ENCODE measurements around the gene TOR1B.
"Not testable (repeated sequence)": the region's sequence is repeated elsewhere in the genome, so short reads cannot be mapped to it uniquely, and the experiment has no call there.

TOR1B gene

DNA sequence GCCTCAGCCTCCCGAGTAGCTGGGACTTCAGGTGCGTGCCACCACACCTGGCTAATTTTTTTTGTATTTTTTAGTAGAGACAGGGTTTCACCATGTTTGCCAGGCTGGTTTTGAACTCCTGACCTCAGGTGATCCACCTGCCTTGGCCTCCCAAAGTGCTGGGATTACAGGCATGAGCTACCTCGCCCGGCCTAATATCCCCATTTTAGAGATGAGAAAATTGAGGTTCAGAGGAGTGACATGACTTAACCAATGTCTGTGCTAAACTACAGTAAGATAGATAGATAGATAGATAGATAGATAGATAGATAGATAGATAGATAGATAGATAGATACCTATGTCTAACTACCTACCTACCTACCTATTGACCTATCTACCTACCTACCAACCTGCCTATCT lies 26.9 kb upstream of the TOR1B start:
- not testable (repeated sequence) for H3K36me3 ChIP-seq (ENCODE audit: control insufficient read depth in 2 of 2, insufficient read depth in 1 of 2, low read length in 2 of 2); H3K4me3 ChIP-seq (ENCODE audit: low read depth, low read length); H3K4me1 ChIP-seq (ENCODE audit: control insufficient read depth, insufficient read depth, low read length); H3K27ac ChIP-seq (ENCODE audit: extremely low read depth, low read depth, low read length); H3K9me3 ChIP-seq (ENCODE audit: control insufficient read depth, insufficient read depth, low read depth, low read length)
- POLR2A ChIA-PET: interaction anchor here (1.1 to 2.4 kb wide), 4 partner anchors 10 to 80 kb away, joined by 3 to 17 read pairs (median 8); no protein-coding TSS in a partner anchor
- TF ChIP-seq, protein P1, sequence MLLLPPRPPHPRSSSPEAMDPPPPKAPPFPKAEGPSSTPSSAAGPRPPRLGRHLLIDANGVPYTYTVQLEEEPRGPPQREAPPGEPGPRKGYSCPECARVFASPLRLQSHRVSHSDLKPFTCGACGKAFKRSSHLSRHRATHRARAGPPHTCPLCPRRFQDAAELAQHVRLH (tag by site-specific recombination; IDR thresholded peaks at IDR 0.05): peak; percentile 15; the same call in 1 of the 2 replicates
- CTCF ChIA-PET: interaction anchor here (0.6 to 4.7 kb wide), 9 partner anchors 7 to 265 kb away, joined by 3 to 57 read pairs (median 5); no protein-coding TSS in a partner anchor

DNA sequence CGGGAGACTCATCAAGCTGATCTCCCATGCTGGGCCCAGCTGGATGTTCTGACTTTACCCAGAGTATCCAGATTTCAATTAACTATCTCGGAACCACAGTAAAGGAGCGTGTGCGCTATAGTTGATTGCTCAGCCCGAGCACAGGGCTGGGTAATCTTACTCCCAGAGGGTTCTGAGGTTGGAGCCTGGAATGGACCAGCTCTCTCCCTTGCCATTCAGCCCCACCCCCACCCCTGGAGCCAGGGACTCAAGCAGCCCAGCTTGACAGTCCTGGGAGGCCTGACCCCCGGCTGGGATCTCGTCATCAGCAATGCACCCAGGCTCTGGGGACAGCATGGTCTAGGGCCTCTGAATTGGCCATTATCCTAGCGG lies 26.4 kb upstream of the TOR1B start:
- Histone ChIP-seq H3K4me3 (ENCODE audit: low read depth, low read length) (no peak overlapping the region), H3K4me1 (ENCODE audit: control insufficient read depth, insufficient read depth, low read length) (no peaks in the 10 kb centered on the region)
- CTCF ChIA-PET: interaction anchor here (0.5 to 4.7 kb wide), 19 partner anchors 7 to 645 kb away, joined by 3 to 57 read pairs (median 5); partner anchors contain the start of gene NTMT1

DNA sequence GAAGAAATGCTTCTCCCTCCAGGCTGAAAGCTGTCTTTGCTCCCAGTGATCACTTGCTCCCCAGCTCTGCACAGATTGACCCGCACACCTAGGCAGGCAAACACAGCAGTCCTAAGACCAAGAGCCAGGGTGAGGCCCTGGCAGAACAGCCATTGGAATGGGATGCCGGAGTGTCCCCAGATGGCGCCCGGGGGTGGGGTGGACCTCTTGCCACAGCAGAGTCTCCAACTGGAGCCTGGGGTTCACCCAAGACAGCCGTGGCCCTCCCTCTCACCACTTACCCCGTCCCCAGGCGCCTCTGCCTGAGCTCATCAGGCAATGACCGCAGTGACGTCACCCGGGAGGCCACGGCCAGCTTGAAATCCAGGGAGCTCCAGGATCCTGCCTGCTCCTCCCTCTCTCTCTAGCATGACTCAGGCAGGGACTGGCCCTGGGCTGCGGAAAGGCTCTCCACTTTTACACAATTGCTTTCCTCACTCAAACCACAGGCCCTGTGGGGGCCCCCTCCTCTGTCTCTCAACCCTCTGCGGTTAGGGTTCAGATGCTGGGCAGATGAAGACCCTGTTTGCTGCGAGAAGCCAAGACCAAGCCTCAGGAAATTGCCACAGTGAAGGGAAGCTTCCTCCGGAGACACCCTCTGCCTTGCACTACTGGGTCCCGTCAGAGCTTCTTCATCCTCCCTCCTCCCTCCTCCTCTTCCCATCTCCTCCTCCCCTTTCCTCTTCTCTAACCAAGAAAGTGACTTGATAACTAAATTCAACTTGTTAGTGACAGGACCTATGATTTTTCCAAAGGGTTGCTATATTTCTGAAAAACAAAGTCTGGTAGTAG lies 25.8 kb upstream of the TOR1B start:
- Histone ChIP-seq H3K4me1 (ENCODE audit: control insufficient read depth, insufficient read depth, low read length) (no peaks in the 10 kb centered on the region), H3K27ac (ENCODE audit: extremely low read depth, low read depth, low read length) (no peak overlapping the region), H3K9me3 (ENCODE audit: control insufficient read depth, insufficient read depth, low read depth, low read length) (no peaks in the 10 kb centered on the region), H3K4me3 (ENCODE audit: low read depth, low read length) (peak overlapping the region; percentile 18), H3K36me3 (ENCODE audit: control insufficient read depth in 2 of 2, insufficient read depth in 1 of 2, low read length in 2 of 2) (no peaks in the 10 kb centered on the region)
- POLR2A ChIA-PET: interaction anchor here (0.6 to 2.4 kb wide), 16 partner anchors 11 to 697 kb away, joined by 3 to 17 read pairs (median 4); partner anchors contain the start of gene PTGES
- CTCF ChIA-PET: interaction anchor here (0.5 to 4.7 kb wide), 20 partner anchors 10 to 1927 kb away, joined by 3 to 57 read pairs (median 4); partner anchors contain the start of gene NTMT1
- no peak for TF ChIP-seq OVOL3 (tag by site-specific recombination; IDR thresholded peaks at IDR 0.05)
- TF ChIP-seq SP7 (tag by site-specific recombination; IDR thresholded peaks at IDR 0.05): peak; percentile 85
- peak; percentile 81; the same call in 1 of the 2 replicates for TF ChIP-seq GLIS2 (tag by site-specific recombination; IDR thresholded peaks at IDR 0.05)
- TF ChIP-seq ZNF501 (tag by site-specific recombination; IDR thresholded peaks at IDR 0.05): no peak
- TF ChIP-seq, protein P2, sequence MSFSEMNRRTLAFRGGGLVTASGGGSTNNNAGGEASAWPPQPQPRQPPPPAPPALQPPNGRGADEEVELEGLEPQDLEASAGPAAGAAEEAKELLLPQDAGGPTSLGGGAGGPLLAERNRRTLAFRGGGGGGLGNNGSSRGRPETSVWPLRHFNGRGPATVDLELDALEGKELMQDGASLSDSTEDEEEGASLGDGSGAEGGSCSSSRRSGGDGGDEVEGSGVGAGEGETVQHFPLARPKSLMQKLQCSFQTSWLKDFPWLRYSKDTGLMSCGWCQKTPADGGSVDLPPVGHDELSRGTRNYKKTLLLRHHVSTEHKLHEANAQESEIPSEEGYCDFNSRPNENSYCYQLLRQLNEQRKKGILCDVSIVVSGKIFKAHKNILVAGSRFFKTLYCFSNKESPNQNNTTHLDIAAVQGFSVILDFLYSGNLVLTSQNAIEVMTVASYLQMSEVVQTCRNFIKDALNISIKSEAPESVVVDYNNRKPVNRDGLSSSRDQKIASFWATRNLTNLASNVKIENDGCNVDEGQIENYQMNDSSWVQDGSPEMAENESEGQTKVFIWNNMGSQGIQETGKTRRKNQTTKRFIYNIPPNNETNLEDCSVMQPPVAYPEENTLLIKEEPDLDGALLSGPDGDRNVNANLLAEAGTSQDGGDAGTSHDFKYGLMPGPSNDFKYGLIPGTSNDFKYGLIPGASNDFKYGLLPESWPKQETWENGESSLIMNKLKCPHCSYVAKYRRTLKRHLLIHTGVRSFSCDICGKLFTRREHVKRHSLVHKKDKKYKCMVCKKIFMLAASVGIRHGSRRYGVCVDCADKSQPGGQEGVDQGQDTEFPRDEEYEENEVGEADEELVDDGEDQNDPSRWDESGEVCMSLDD (tag by site-specific recombination; IDR thresholded peaks at IDR 0.05): 0 out of 2 replicates have a peak, but pooled peaks have one; percentile 69
- peak; percentile 98 for TF ChIP-seq ZBTB21 (tag by site-specific recombination; IDR thresholded peaks at IDR 0.05)
- TF ChIP-seq ZNF660 (tag by site-specific recombination; IDR thresholded peaks at IDR 0.05): peak; percentile 96
- TF ChIP-seq ZNF600 (tag by site-specific recombination; IDR thresholded peaks at IDR 0.05): peak; percentile 79; the same call in 1 of the 2 replicates
- TF ChIP-seq KLF16 (tag by site-specific recombination; IDR thresholded peaks at IDR 0.05): peak; percentile 66; the same call in 1 of the 2 replicates
- no peak for TF ChIP-seq ZNF433 (tag by site-specific recombination; IDR thresholded peaks at IDR 0.05; ENCODE audit: low read depth)
- TF ChIP-seq ZXDB (tag by site-specific recombination; IDR thresholded peaks at IDR 0.05): peak; percentile 78
- TF ChIP-seq ZNF416 (tag by site-specific recombination; IDR thresholded peaks at IDR 0.05): no peak
- peak; percentile 42; the same call in 1 of the 2 replicates for TF ChIP-seq ZFP37 (tag by site-specific recombination; IDR thresholded peaks at IDR 0.05)
- TF ChIP-seq ZNF768 (tag by site-specific recombination; IDR thresholded peaks at IDR 0.05): no peak
- TF ChIP-seq ZBTB48 (tag by site-specific recombination; IDR thresholded peaks at IDR 0.05): peak; percentile 87
- TF ChIP-seq, protein P3, sequence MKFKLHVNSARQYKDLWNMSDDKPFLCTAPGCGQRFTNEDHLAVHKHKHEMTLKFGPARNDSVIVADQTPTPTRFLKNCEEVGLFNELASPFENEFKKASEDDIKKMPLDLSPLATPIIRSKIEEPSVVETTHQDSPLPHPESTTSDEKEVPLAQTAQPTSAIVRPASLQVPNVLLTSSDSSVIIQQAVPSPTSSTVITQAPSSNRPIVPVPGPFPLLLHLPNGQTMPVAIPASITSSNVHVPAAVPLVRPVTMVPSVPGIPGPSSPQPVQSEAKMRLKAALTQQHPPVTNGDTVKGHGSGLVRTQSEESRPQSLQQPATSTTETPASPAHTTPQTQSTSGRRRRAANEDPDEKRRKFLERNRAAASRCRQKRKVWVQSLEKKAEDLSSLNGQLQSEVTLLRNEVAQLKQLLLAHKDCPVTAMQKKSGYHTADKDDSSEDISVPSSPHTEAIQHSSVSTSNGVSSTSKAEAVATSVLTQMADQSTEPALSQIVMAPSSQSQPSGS (tag by site-specific recombination; IDR thresholded peaks at IDR 0.05; ENCODE audit: low read depth): peak; percentile 99
- TF ChIP-seq, protein P4, sequence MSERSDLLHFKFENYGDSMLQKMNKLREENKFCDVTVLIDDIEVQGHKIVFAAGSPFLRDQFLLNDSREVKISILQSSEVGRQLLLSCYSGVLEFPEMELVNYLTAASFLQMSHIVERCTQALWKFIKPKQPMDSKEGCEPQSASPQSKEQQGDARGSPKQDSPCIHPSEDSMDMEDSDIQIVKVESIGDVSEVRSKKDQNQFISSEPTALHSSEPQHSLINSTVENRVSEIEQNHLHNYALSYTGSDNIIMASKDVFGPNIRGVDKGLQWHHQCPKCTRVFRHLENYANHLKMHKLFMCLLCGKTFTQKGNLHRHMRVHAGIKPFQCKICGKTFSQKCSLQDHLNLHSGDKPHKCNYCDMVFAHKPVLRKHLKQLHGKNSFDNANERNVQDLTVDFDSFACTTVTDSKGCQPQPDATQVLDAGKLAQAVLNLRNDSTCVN (tag by site-specific recombination; optimal IDR thresholded peaks at IDR 0.05): peak; percentile 12
- TF ChIP-seq, protein P5, sequence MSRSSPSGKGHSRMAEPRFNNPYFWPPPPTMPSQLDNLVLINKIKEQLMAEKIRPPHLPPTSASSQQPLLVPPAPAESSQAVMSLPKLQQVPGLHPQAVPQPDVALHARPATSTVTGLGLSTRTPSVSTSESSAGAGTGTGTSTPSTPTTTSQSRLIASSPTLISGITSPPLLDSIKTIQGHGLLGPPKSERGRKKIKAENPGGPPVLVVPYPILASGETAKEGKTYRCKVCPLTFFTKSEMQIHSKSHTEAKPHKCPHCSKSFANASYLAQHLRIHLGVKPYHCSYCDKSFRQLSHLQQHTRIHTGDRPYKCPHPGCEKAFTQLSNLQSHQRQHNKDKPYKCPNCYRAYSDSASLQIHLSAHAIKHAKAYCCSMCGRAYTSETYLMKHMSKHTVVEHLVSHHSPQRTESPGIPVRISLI (tag by site-specific recombination; IDR thresholded peaks at IDR 0.05): no peak
- peak; percentile 91 for TF ChIP-seq GLIS1 (tag by site-specific recombination; IDR thresholded peaks at IDR 0.05)

More for the DNA sequence above, 26.4 kb upstream of the TOR1B start:
- POLR2A ChIA-PET: interaction anchor here (0.6 to 2.4 kb wide), 16 partner anchors 10 to 696 kb away, joined by 3 to 17 read pairs (median 4); partner anchors contain the start of gene PTGES
- TF ChIP-seq ZIC2 (tag by site-specific recombination; IDR thresholded peaks at IDR 0.05) (peak; percentile 90), GLIS1 (tag by site-specific recombination; IDR thresholded peaks at IDR 0.05) (peak; percentile 95), ZEB2 (tag by site-specific recombination; IDR thresholded peaks at IDR 0.05) (no peak)
- no peak overlapping the region for H3K27ac ChIP-seq (ENCODE audit: extremely low read depth, low read depth, low read length)
- H3K36me3 ChIP-seq (ENCODE audit: control insufficient read depth in 2 of 2, insufficient read depth in 1 of 2, low read length in 2 of 2): no peaks in the 10 kb centered on the region
- H3K9me3 ChIP-seq (ENCODE audit: control insufficient read depth, insufficient read depth, low read depth, low read length): no peaks in the 10 kb centered on the region
